ENCODE measurements around the gene APOC1.
"Not testable (repeated sequence)": the region's sequence is repeated elsewhere in the genome, so short reads cannot be mapped to it uniquely, and the experiment has no call there.

Gene APOC1

DNA sequence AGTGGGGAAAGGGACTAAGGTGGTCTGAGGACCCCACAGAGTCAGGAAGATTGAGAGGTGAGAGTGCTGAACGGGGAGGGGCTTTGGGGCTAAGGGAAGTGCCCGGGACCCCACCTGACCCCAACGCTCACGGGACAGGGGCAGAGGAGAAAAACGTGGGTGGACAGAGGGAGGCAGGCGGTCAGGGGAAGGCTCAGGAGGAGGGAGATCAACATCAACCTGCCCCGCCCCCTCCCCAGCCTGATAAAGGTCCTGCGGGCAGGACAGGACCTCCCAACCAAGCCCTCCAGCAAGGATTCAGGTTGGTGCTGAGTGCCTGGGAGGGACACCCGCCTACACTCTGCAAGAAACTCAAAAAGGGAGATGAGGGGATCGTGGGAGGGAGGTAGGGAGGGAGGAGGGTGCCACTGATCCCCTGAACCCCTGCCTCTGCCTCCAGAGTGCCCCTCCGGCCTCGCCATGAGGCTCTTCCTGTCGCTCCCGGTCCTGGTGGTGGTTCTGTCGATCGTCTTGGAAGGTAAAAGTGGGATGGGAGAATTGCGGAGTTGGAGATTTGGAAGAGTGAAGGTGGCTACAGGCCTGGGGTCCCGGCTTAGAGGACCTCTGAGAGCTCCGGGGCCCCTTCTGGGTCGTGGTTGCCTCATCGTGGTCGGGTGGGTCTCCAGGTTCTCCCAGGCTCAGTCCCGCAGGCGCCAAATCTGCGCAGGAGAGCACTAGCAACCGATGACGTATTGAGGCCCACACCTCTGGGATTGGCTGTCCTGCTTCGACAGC, at the start of gene APOC1:
Gene APOC1 (plus strand): TSS at position 176 of the 774 bp plus-strand sequence. CDS start 284 bp downstream, at position 460.
- DNase-seq (ENCODE audit: low read depth): peak; percentile 51

DNA sequence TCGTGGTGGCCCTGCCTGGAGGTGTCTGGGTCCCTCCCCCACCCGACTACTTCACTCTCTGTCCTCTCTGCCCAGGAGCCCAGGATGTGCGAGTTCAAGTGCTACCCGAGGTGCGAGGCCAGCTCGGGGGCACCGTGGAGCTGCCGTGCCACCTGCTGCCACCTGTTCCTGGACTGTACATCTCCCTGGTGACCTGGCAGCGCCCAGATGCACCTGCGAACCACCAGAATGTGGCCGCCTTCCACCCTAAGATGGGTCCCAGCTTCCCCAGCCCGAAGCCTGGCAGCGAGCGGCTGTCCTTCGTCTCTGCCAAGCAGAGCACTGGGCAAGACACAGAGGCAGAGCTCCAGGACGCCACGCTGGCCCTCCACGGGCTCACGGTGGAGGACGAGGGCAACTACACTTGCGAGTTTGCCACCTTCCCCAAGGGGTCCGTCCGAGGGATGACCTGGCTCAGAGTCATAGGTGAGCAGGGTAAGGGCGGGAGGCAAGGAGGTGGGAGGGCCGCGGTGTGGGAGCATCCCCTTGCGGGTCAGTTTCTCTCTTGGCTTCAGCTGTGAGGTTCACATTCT, 49.1 kb upstream of the APOC1 start:
- no peak for DNase-seq (ENCODE audit: low read depth)

- DNase-seq (ENCODE audit: low read depth): no peak
These were observed 47.7 kb upstream of the APOC1 start for GRCh38 chr19:44866664-44867063.

DNA sequence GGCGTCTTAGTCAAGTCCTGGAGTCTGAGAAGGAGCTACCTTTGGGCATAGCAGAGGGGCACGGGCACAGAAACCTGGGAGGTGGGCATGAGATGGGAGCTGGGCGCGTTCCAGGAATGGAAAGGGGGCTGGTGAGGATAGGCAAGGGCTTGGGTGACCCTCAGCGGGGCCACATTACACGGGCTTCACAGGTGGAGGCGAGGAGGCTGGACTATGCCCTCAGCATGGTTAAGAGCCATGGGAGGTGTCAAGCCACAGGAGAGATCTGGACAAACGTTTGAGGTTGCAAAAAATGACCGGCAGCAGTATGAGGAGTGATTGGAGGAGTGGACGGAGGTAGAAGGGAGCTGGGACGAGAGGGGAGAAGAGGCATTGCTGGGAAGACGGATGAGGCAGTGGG, 46.8 kb upstream of the APOC1 start:
- no peak for DNase-seq (ENCODE audit: low read depth)

- no peak for DNase-seq (ENCODE audit: low read depth)
These were observed 44.5 kb upstream of the APOC1 start for GRCh38 chr19:44869733-44870470.

DNA sequence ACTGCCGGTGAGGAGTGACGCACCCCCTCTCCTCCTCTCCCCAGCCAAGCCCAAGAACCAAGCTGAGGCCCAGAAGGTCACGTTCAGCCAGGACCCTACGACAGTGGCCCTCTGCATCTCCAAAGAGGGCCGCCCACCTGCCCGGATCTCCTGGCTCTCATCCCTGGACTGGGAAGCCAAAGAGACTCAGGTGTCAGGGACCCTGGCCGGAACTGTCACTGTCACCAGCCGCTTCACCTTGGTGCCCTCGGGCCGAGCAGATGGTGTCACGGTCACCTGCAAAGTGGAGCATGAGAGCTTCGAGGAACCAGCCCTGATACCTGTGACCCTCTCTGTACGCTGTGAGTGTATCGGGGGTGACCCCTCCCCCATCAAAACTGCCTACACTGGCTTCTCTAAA, 42.6 kb upstream of the APOC1 start:
- DNase-seq (ENCODE audit: low read depth): no peak

- no peak for DNase-seq (ENCODE audit: low read depth)
These were observed 41.7 kb upstream of the APOC1 start for GRCh38 chr19:44872661-44873060.

- no peak for DNase-seq (ENCODE audit: low read depth)
These were observed 40.1 kb upstream of the APOC1 start for GRCh38 chr19:44874317-44874716.

DNA sequence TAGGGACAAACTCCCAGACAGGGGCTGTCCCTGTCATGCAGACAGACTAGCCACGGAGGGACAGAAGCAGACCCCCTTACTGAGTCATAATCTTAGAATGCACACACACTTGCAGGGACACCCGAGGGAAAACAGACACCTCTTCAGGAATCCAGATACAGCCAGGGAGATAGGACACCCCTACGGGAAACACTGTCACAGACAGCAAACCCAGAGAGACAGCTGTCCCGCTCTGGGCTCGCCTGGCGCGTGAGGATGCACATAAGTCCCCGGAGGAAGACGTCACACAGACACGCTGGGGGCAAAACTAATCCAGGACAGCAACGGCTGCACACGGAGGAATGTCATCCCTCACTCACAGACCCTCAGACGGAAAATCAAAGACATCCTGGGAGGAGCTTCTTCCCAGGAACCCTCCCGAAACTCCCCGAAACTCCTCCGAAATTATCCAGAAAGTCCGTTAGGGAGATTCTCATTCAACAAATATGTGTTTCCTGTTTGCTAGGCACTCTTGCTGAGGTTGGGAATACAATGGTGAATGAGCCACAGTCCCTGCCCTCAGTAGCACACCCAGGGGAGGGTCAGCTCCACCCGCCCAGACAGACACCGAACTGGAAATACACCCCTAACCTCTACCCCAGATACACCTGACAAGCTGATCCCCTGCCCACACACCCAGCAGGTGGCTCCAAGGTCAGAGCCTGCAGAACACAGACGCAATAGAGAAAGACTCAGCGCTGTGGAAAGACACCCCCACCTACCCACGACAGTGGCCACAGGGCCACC, 38.5 kb upstream of the APOC1 start:
- no peak for DNase-seq (ENCODE audit: low read depth)

GRCh38 chr19:44876930-44877535, 37.4 kb upstream of the APOC1 start:
- DNase-seq (ENCODE audit: low read depth): no peak

DNA sequence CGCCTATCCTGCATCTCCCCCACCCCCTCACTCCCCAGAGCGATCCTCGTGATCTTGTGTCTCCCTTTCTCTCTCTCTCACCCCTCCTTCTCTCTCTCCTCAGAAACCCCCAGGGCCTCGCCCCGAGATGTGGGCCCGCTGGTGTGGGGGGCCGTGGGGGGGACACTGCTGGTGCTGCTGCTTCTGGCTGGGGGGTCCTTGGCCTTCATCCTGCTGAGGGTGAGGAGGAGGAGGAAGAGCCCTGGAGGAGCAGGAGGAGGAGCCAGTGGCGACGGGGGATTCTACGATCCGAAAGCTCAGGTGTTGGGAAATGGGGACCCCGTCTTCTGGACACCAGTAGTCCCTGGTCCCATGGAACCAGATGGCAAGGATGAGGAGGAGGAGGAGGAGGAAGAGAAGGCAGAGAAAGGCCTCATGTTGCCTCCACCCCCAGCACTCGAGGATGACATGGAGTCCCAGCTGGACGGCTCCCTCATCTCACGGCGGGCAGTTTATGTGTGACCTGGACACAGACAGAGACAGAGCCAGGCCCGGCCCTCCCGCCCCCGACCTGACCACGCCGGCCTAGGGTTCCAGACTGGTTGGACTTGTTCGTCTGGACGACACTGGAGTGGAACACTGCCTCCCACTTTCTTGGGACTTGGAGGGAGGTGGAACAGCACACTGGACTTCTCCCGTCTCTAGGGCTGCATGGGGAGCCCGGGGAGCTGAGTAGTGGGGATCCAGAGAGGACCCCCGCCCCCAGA, 36.1 kb upstream of the APOC1 start:
- no peak for DNase-seq (ENCODE audit: low read depth)

DNA sequence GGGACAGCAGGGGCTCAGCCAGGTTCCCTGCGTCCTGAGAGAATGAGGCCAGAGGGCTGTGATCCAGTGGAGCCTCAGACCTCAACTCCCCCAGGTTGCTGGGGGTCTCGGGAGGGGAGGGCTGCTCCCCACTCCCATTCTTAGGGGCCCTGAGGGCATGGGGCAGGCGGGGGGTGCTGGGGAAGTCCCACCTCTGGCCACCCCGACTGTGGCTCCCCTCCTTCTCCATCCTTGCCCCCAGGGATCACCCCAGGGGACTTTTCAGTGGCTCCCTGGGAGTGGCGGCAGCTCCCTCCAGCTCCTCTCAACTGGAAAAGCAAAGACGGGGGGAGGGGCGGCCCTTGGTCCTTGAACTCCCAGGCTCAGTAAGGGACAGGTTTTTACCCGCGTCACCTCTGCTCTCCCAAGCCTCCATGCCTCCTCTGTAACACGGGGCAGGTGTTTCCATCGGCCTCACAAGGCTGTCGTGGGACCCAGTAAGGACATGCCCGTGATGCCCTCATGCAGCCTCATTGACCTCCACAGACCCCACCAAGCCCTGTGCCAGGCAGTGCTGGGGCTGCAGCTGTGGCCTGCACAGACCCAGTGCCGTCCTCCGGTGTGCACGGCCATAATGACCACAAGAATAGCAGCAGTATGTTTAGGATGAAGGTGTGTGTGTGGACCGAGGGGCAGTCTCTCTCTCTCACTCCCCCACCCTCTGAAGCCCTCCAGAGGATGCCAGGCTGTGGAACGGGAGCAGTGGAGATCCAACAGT, 34.9 kb upstream of the APOC1 start:
- no peak for DNase-seq (ENCODE audit: low read depth)

- DNase-seq (ENCODE audit: low read depth): no peak
These were observed 32.3 kb upstream of the APOC1 start for GRCh38 chr19:44882063-44882462.

GRCh38 chr19:44882619-44883397, 31.6 kb upstream of the APOC1 start:
- not testable (repeated sequence) for DNase-seq (ENCODE audit: low read depth)

DNA sequence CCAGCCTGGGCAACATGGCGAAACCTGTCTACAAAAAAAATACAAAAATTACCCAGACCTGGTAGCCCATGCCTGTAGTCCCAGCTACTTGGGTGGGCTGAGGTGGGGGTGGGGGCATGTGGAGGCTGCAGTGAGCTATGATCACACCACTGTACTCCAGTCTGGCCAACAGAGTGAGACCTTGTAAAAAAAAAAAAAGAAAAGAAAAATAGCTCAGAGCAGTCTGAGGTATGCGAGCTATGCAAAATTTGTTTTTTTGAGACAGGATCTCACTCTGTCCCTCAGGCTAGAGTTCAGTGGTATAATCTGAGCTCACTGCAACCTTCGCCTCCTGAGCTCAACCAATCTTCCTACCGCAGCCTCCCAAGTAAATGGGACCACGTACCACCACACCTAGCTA, 30.5 kb upstream of the APOC1 start:
- no peak for DNase-seq (ENCODE audit: low read depth)

GRCh38 chr19:44884566-44884965, 29.8 kb upstream of the APOC1 start:
- DNase-seq (ENCODE audit: low read depth): no peak

GRCh38 chr19:44886141-44886540, 28.3 kb upstream of the APOC1 start:
- DNase-seq (ENCODE audit: low read depth): no peak

GRCh38 chr19:44887648-44888047, 26.8 kb upstream of the APOC1 start:
- no peak for DNase-seq (ENCODE audit: low read depth)

GRCh38 chr19:44888335-44888734, 26.1 kb upstream of the APOC1 start:
- DNase-seq (ENCODE audit: low read depth): not testable (repeated sequence)

Measured in activated T-helper 1 cell treated with Interleukin-2 at 50 U/mL for 16 hours (primary cell).